GM18907 (cell line): ENCODE data around the gene HOXA11.

Experiments
- ATAC-seq: cut with Tn5 transposase; IDR thresholded peaks from one replicate; pipeline ENCODE4 v1.9.1; 2021; ENCODE audit warnings: mild to moderate bottlenecking, moderate library complexity; ENCODE audit not compliant: unreplicated experiment

The HOXA11 gene

DNA sequence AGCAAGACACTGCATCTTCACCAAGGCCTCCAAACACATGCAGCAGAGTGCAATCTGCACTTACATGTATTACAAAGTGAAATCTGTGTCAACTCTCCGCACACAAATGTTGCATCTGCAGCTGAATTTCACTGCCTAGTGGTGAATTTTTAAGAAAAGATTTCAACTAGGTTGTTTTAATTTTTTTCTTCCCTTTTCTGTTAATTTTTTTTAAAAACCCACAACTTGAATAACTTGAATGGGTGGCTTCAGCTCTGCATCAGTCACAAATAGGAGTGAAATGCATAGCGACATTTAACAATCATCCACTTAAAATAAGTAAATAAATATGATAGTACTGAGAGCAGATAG, 8.9 kb upstream of the HOXA11 start:
- ATAC-seq, result no peak

DNA sequence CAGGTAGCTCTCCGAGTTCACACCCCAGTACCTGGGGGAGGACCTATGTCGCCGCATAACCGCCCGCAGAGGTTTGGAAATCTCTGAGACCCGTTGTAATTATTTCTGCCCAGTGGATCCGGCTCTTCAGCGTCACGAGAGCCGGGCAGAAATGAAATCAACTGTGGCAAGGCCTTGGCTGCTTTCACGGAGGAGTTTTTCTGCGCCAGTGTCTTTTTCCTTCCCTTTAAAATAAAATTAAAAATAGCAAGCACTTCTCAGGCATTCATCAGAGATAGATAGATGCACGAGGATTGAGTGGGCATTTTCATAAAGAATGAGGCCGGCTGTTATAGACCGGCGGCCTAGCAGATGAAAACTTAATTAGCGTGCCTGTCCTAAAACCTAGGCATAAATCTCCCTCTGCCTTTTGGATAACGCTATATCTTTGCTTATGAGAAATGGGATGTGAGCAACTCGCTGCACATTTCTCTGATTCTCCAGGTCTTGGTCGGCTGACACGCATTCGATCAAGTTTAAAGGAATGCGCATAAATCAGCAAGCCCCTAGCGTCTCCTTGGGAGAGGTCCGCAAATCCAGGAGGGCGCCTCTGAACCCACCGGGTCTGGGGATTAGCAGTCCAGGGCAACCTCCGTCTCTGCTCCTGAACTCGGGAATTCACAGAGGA, 8.4 kb upstream of the HOXA11 start:
- no peak for ATAC-seq

DNA sequence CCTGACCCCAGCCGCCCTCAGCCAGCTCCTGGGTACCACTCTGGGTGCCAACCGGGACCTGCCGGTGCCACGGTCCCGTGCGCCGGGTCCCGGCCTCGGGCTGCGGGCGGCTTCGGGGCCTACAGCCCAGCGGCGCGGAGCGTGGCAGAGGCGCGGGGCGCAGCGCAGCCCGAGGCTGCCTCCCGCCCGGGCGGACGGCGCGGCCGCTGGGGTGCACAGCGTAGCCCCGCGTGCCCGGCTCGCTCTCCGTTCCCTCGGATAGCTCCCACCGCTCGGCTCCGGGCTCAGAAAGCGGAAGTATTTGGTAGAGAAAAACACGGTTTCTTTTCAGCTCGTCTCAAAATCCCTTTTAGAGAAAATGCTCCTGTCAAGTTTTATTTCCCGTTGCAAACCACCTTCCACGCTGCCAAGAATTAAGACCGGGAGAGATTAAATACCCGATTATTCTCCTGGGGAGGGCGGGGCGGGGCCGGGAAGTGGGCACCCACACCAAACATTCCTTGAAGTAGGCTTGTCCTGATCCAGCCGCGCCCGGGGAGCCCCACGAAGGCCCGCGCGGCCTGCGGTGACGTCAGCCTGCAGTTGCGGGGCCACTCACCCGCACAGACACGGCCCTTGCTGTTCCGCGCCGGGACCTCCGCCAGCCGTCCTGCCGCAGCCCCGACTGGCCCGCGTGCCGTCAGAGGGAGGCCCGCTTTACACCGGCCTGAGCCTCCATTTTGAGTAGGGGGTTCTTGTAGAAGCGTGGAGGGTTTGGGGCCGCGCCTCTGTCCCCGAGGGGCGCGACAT, 7.7 kb upstream of the HOXA11 start:
- ATAC-seq, result no peak

DNA sequence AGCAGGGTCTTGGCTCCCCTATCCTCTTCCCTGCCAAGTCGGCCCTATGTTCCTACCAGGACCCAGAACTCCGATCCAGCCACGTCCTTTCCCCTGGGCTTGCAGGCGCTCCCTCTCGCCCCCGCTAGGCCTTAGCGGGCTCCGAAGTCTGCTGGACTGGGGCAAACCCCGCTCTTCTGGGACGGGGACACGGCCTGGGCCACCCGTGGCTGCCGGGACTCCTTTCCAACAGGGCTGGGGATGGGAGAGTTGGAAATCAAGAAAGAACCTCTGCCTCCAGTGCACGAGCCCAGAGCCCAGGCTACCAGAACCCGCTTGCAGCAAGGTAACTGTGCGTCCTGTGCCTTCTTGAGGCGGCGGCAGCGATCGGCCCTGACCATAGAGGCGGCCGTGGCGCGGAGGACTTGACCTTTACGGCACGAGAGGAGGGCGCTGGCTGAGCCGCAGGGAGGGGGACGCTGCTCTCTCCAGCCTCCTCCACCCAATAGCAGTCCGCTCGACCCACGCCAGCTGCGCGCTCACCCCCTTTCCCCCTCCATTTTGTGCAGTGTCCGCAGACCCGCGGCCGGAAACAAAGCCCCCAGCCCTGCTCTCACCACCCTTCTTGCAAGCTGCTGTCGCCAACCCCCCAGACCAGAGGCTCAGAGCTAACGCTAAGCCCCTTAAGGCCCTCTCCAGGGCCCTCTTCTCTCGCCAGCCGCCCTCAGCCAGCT, 7.0 kb upstream of the HOXA11 start:
- ATAC-seq, result no peak

DNA sequence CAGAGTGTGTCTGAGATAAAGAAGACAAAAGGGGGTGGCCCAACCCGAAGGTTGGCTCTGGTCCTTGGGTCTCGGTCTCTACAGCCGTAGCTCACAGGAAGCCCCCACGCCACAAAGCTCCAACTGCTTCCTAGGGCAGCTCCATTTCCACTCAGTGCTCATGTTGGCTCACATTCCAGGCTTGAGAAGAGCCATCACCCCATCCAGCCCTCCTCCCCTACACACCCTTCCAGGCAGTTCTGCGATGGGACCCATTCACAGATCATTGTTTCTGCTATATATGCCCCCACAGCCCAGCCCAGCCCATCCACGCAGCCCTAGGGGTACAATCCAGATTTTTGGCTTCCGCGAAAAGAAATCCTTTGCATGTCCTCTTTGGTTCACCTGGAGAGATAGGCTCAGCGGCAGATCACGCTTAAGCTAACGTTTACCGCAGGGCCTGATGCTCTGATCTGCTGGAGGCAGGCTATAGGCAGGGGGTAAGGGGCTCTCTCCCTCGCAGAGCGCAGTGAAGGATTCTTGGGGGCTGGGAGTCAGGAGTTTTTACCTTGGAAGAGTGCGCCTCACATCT, 6.2 kb upstream of the HOXA11 start:
- no peak for ATAC-seq

DNA sequence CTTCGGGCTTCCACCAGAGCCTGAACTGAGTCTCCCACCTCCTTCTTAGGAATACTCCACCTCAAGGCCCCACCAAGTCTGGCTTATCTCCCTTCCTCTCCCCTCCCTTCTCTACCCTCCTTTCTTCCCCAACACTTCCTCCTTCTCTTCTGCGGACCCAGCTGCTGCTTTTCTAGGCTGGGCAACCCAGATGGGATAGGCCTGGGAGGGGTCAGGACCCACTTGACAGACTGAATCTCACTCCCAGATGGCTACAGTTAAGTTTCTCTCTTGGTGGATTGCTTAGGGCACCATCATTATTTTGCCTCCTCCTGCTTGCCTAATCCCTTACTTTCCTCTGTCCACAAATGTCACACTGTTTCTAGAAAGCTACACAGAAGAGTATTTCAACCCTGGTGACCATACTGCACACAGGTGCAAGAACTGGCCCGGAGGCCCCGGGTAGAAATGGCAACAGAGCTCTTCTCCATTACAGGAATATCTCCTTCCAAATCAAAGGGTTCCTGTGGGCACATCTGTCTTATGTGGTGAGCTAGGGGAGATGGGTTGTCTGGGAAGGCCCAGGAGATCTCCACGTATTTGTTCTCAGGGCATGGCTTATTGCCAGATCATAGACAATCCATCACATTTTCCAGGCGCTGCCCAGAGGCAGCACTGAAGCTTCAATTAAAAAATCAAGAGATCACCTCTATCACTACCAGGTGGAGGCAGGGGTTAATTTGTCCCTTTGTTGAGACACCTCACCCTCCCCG, 5.1 kb upstream of the HOXA11 start:
- no peak for ATAC-seq

DNA sequence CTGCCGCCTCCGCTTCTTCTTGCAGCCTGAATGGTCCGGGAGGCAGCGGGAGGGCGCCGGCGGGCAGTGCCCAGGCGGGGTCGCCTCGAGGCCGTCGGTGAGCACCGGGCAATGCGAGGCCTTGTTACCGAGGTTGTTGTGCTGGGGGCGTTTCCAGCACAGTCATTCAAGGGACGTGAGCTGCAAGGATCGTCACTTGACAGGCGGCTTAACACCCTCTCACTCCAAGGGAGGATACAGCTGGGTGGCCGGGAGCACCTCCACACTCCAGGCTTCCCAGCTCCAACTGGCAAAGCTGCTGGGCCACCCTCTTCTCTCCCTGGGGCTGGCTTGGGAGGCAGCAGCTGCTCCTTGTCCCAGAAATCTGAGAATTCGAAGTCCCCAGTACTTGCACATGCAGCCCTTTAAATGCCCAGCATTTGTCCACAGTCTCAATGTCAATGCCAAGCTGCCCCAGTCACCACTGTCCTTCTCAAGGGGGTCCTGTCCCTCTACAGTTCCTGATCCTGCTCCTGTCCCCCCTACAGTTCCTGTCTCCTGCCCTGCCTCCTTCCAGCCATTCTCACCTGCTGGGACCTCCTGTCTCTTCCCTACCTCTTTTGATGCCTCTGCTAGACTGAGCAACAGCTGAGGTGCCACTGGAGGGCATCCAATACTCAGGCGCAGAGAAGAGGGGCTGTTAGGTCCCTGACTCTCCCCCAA, 4.4 kb upstream of the HOXA11 start:
- ATAC-seq, result no peak

DNA sequence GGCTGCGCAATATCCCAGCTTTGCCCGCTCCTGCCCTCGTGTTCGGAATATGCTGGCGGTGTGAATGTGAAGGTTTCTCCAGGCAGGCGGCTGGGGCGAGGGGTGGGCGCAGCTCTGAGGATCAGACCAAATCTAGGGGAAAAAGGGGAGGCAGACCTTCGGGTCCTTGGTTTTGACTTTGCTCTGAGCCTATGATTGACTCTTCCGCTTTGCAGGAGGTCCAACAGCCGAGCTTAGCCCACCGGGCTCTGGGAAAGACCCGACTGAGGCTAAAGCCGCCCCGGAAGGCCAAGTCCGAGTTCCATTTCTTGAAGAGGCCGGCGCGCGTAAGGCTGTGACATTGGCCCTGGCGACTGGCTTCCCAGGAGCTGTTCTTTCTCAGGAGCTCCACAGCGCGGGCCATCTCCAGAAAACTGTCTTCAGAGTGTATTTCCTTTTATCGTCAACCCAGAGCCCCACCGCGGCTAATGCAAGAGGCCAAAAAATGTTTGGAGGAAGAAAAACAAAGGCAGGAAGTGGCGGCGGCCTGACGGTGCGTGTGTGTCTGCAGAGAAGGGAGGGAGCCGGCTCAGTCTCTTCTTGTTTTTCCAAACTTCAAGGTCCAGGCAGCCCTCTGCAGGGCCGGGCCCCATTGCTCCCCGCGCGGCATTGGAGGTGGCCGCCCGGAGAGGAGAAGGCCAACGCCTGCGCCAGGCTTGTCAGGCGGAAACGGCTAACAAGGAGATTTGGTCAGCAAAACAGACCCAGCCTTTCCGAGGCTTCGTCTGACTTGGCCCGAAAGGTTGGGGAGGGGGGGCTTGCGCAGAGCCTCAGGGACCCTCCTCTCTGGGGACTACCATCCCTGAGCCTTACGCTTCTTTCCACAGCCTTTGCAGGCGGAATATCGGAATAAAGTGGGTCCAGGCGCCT, 3.6 kb upstream of the HOXA11 start:
- no peak for ATAC-seq

DNA sequence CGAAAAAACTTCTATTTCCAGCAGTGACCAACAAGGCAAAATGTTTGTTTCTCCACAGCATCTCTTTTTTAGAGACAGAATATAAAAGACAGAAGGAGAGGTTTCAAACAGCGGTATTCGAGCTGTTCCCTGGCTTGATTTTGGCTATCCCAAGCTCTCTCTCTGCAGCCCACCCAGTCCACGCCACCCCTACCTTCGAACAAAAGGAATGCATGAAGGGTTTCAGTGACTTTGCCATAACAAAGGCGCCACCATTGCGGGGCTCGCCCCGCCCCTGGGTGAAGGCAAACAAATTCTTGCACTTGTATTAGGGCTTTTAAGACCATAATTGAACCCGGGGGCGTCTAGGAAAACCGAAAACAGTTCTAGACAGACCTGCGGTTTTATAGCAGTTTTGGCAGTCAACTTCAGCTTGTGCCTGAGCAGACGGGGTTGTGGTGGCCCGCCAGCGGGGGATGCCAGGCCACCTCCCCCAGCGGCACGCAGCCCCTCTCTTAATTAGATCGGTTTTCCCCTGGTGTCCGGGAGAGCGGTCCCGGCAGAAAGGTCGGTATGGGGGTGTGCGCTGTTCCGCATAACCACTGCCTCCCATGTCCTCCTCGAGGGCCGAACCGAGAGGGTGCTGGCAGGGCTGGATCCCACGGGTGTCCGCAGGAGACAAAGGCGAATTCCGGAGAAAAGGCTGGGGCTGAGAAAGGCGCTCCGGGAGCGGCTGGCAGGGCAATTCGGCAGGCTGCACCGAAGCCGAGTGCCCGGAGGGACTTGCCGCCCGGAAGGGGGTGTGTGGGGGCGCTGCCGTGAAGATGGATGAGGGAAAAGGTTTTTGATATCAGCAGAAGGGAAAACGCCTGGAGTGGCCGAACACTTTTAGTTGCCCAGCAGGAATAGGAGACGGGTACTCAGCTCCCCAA, 2.7 kb upstream of the HOXA11 start:
- ATAC-seq, result no peak

DNA sequence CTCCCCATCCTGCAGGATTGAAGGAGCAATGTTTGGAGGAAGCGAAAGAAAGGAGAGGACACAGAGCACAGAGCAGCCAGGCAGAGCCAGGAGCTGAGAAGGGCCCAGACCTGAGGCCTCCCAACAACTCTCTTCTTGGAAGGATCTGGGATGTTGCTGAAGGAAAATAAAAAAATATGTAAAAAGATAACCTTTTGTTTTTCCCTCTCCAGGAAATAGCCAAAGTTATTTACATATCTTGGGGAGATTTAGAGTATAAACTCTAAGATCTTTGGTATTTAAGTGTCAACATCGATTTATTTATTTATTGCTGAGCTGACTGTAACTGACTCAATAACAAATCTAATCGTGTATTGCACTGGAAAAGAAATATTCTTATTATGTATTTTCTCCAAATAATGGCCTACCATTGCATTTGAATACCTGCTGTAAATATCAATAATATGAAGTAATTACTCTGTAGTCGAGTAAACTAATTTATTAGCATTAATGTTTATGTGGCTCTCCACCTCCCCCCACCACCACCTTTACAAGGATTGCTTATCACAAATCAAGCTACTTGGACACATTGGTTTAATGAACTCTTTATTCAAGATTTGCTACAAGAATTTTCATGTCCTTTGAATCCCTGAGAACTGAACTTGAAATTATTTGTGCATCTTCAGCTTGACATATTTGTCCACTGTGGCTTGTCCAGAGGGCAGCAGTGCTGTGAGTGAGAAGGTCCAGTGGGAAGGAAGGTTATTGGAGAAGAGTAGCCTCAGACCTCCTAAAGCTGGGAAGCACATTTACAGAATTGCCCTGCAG, 1.8 kb upstream of the HOXA11 start:
- ATAC-seq, result no peak

DNA sequence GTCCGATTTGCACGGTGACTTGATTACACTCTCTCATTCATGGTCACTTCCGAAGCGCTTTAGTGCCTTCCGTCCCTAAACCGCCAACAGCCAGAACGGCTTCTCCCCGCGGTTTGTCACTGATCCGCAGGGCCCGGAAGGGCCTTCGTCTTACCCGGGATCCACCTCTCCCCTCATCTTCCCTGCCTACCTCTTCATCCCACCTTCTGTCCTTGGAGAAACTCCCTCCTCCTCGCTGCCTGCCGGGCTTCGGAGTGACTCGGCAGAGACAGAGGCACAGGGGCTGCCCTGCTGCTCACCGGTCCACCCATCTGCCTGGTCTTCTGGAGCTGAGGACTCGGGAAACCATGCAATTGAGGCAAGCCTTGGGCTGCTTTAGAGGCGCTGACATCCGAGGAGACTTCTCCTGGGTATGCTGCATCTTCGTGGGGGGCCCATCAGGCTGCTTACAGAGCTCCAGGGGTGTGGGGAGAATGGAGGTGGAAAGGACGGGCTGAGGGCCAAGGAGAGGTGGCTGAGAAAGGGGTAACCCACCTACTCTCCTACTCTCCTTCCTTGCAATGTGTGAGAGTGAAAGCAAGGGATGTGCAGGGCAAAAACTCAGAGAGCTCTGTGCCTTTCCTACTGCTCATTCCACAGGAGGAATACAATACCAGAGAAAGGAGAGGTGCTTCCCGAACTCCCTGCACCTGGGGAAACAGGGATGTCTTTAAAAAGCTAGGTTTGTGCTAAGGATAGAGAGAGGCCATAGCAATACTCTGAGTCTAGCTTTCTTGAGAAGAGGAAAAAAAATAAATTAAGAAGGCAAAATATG, 1.0 kb upstream of the HOXA11 start:
- no peak for ATAC-seq

DNA sequence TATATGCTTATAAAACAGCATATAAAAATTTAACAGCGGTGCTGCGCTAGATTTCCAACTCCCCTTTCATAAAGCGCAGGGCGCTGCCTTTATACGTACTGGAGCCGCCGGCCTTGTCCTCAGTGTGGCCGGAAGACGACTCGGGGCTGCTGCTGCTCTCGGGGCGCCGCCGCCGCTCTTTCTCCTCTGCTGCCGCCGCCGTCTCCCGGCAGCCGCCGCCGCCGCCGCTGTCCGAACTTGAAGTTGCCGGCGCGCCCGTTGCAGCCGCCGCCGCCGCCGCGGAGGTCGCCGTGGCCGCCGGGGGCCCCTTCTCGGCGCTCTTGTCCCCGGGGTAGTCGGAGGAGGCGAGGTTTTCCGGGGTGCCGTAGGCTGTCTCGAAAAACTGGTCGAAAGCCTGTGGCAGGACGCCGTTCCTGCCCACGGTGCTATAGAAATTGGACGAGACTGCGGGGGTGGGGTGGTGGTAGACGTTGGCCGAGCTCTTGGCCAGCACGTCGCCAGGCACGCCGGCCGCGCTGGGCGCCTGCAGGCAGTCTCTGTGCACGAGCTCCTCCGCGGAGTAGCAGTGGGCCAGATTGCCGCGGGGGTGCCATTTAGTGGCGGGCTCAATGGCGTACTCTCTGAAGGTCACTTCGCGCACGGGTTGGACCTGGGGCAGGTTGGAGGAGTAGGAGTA, 557 bp downstream of the HOXA11 start:
- ATAC-seq, result no peak

DNA sequence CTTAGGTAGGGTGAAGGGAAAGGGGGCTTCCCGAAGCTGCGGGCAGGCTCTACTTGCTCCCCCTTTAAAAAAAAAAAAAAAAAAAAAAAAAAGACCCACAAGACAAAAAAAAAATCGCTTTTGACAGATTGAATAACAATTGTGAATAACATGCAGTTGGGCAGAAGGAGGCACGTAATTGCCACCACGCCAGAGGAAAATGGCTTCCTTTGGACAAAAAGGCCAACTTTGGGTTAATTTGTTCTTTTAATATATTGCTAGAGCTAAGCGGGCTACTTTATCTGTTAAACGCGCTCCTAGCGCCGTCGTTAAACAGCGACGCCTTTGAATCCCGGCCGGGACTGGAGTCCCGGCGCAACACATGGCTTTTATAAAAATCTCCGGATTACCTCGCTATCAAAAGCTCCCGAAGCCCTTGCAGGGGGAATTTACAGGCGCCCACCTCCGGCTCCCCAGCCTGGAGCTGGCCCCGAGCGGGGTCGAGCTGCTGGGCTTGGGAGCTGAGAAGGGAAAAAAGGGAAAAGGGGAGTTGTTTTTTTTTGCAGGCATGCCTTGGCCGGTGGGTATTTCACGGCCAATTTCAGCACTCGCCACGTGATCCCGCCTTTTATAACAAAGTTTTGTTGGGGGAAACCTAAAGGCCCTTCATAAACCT, 1.2 kb downstream of the HOXA11 start:
- no peak for ATAC-seq

DNA sequence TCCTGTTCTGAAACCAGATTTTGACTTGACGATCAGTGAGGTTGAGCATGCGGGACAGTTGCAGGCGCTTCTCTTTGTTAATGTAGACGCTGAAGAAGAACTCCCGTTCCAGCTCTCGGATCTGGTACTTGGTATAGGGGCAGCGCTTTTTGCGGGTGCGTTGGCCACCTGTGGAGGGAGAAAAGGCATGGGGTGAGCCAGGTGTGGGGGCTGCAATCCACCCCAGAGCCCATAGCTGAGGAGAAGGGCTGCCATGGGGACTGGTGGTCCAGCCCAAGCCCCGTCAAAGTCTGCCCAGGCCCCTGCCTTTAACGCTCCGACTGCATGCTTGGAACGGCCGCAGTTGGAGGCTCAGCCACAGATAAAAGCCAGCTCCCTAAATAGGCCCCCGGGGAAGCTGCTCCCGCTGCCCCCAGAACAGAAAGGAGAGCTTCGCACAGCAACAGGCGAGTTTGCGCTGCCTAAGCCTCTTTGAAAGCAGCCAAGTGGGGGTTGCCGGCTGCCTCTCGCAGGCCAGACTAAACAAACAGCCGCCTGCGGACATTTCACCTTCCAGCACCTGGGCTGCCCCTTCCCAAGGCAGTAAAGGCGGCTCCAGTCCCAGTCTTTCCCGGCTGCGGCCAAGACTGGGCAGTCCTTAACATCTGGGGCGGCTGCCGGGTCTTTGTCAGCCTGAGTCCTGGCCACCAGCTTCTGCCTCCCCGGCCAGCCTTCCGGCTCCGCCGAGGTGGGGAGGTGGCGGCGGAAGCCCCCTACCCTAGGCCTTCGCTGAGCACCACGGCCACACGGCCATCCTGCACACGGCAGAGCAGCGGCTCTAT, 2.0 kb downstream of the HOXA11 start:
- no peak for ATAC-seq
